NCI-H1930 (cell line): ENCODE data around the gene PKP1.

Experiments
- DNase-seq, 2 experiments: peaks; one replicate each; lab custom pipeline; 2025; lab: John Stamatoyannopoulos, UW

Gene PKP1

DNA sequence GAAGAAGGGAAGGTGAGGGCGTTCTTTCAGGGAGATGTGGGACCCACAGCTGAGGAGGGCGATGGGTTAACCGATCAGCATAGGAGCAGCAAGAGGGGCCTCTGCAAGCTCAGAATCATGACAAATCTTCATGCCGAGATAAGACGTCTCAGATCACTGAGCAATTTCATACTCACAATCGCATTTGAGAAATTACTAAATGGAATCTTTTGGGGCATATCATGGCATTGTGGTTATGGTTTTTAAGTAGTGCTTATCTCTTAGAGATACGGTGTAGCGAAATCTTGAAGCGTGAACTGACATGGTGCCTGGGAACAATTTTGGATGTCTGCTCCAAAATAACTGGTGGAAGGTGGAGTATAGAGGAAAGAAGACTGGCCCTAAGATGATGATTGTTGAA lies 88.0 kb downstream of the PKP1 start:
- DNase-seq, result no peak

- no peak for DNase-seq
Observed at GRCh38 chr1:201371792-201372191, 88.5 kb downstream of the PKP1 start.

GRCh38 chr1:201374364-201374763 lies 91.1 kb downstream of the PKP1 start:
- no peak for DNase-seq

DNA sequence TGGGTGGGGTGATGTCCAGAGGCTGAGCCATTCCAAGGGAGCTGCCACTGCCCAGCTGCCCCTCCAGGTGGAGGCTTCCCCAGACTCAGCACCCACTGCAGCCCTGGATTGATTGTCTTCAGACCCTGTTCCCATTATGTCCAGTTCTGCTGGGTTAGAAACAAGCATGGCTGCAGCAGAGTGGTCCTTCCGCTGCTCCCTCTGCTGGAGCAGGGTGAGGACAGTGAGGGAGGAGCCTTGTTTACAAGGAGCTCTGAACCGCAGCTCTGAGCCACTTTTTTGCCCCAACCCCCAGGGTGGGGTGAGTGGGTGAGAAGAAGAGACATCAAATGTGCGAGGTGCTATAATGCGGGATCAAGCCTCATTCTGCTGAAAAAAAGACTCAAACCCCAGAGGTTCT lies 91.9 kb downstream of the PKP1 start:
- DNase-seq, result no peak

GRCh38 chr1:201376107-201376463 lies 92.8 kb downstream of the PKP1 start:
- DNase-seq, result no peak

GRCh38 chr1:201376464-201377374 lies 93.4 kb downstream of the PKP1 start:
- DNase-seq, result no peak

- no peak for DNase-seq
Observed at GRCh38 chr1:201377611-201378092, 94.3 kb downstream of the PKP1 start, which contains the start of gene TNNT2. Gene TNNT2, minus strand, starts transcription at chr1:201377680. Its CDS starts 4,426 bp downstream, at chr1:201373254.

DNA sequence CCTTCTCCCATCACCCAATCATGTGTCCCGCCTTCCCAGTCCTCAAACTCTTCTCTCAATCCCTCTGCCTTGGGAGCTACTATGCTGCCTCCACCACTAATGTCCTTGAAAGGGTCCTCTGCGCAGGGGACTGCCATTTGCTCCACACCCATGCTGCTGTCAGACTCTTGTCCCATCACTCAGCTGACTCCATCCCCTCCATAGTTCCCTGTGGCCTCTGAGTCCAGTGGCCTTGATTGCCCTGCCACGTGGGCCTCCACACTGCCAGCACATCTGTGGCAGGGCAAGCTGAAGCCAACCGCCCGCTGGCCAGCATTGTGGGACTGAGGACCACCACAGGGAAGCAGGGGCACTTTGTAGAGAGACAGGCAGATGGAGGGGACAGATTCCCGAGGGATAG lies 95.5 kb downstream of the PKP1 start:
- DNase-seq, result no peak

DNA sequence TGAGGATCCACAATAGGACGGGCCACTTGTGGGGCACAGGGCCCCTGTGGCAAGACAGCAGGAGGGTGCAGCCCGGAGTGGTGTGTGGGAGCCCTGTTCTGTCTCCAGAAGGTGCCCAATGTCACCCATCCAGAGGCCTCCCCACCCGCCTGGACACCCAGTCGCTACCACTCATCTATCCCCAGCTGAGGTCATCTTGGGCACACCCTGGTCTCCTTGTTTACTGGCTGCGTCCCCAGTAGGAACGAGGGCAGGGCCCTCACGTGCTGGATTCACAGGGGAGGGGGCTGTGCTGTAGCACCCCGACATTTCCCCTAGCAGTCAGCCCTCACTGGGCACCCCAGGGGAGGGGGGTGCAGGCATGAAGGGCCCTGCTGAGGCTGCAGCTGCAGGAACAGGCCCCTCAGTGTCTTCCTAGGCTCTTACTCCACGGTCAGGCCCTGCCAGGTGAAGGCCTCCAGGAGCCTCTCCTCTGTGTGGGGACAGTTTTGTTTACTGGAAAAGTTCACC lies 96.5 kb downstream of the PKP1 start:
- DNase-seq, result no peak

GRCh38 chr1:201381130-201381529 lies 97.8 kb downstream of the PKP1 start:
- no peak for DNase-seq
